OCI-LY3 (cell line): ENCODE measurements around the gene CSRP1.
A peak's percentile ranks its signal among the peaks of the same experiment; 100 is the strongest.

Experiments
- H2AFZ ChIP-seq: fragments of 200-600, 300-600 bp; shearing (Covaris generic); 2 replicates; pipeline ENCODE4 v1.6.0; 2014; ENCODE audit warnings: antibody characterized with exemption, low read depth, low read length
- H3K27ac ChIP-seq: fragments of 200-600, 300-600 bp; sonication (generic); 2 replicates; pipeline ENCODE4 v1.5.1; 2014; ENCODE audit warnings: mild to moderate bottlenecking, low read length, moderate library complexity, mixed read lengths
- H3K27me3 ChIP-seq: fragments of 200-600, 300-600 bp; sonication (generic); 2 replicates; pipeline ENCODE4 v1.6.1; 2014; ENCODE audit warnings: low read depth, low read length, mixed read lengths
- H3K36me3 ChIP-seq: fragments of 200-600, 300-600 bp; sonication (generic); replicated peaks from 2 replicates; pipeline ENCODE3; 2014; ENCODE audit warnings: low read depth, low read length, mixed read lengths
- H3K4me1 ChIP-seq: fragments of 300-600, 200-600 bp; sonication (generic); 2 replicates; pipeline ENCODE4 v1.6.1; 2014; ENCODE audit warnings: low read length, mixed read lengths
- H3K4me2 ChIP-seq: fragments of 200-600, 300-600 bp; sonication (generic); 2 replicates; pipeline ENCODE4 v1.6.1; 2014; ENCODE audit warnings: low read length, mixed read lengths
- H3K4me3 ChIP-seq: fragments of 300-600, 200-600 bp; sonication (generic); 2 replicates; pipeline ENCODE4 v1.5.1; 2014; ENCODE audit warnings: antibody characterized with exemption, mild to moderate bottlenecking, low read length, moderate library complexity
- H3K79me2 ChIP-seq: fragments of 300-600, 200-600 bp; shearing (Covaris generic); 2 replicates; pipeline ENCODE4 v1.6.1; 2014; ENCODE audit warnings: mild to moderate bottlenecking, low read length, mixed read lengths
- H3K9ac ChIP-seq: fragments of 300-600, 200-600 bp; shearing (Covaris generic); 2 replicates; pipeline ENCODE4 v1.6.0; 2014; ENCODE audit warnings: mild to moderate bottlenecking, low read length, moderate library complexity
- H3K9me3 ChIP-seq: fragments of 200-600, 300-600 bp; shearing (Covaris generic); 2 replicates; pipeline ENCODE4 v1.6.1; 2014; ENCODE audit warnings: low read length, mixed read lengths; ENCODE audit not compliant: insufficient read depth
- H4K20me1 ChIP-seq: fragments of 200-600, 300-600 bp; sonication (generic); 2 replicates; pipeline ENCODE4 v1.6.1; 2016; ENCODE audit warnings: low read length, mixed read lengths; ENCODE audit not compliant: insufficient read depth
- EZH2phosphoT487 ChIP-seq: fragments of 200-600 bp; shearing (Covaris generic); IDR thresholded peaks from 2 replicates; pipeline ENCODE4 v1.6.1; 2018; ENCODE audit warnings: antibody characterized with exemption, mixed run types, low read depth
- TF ChIP-seq, protein P1 (sequence below): fragments of 200-600, 300-600 bp; sonication (generic); IDR thresholded peaks from 2 replicates; pipeline ENCODE4 v1.5.1; 2014; ENCODE audit warnings: antibody characterized with exemption, low read length, low read depth

Gene CSRP1

GRCh38 chr1:201507360-201507675 is 395 bp upstream of the CSRP1 start:
- Histone ChIP-seq H3K9ac (peak overlapping the region; percentile 92), H3K4me2 (peak overlapping the region; percentile 97), H3K36me3 (peaks cover 16% of the 10 kb centered on the region), H3K9me3 (no peaks in the 10 kb centered on the region), H3K27ac (peak overlapping the region; percentile 49), H4K20me1 (peaks cover 7% of the 10 kb centered on the region; the same call in 1 of the 2 replicates), H3K4me3 (peak overlapping the region; percentile 93), H3K27me3 (no peaks in the 10 kb centered on the region), H3K4me1 (peaks cover 62% of the 10 kb centered on the region), H3K79me2 (peaks cover 50% of the 10 kb centered on the region), H2AFZ (peak overlapping the region; percentile 27; the same call in 1 of the 2 replicates)
- TF ChIP-seq, protein P1, sequence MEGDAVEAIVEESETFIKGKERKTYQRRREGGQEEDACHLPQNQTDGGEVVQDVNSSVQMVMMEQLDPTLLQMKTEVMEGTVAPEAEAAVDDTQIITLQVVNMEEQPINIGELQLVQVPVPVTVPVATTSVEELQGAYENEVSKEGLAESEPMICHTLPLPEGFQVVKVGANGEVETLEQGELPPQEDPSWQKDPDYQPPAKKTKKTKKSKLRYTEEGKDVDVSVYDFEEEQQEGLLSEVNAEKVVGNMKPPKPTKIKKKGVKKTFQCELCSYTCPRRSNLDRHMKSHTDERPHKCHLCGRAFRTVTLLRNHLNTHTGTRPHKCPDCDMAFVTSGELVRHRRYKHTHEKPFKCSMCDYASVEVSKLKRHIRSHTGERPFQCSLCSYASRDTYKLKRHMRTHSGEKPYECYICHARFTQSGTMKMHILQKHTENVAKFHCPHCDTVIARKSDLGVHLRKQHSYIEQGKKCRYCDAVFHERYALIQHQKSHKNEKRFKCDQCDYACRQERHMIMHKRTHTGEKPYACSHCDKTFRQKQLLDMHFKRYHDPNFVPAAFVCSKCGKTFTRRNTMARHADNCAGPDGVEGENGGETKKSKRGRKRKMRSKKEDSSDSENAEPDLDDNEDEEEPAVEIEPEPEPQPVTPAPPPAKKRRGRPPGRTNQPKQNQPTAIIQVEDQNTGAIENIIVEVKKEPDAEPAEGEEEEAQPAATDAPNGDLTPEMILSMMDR: no peak

GRCh38 chr1:201506092-201506491 is 831 bp downstream of the CSRP1 start:
- Histone ChIP-seq H3K36me3 (peaks cover 20% of the 10 kb centered on the region), H3K27ac (peak overlapping the region; percentile 49), H3K9ac (peak overlapping the region; percentile 92), H3K4me1 (peaks cover 49% of the 10 kb centered on the region), H3K4me2 (peak overlapping the region; percentile 97), H3K9me3 (no peaks in the 10 kb centered on the region), H3K79me2 (peaks cover 60% of the 10 kb centered on the region), H4K20me1 (peaks cover 11% of the 10 kb centered on the region; the same call in 1 of the 2 replicates), H3K4me3 (peak overlapping the region; percentile 93), H3K27me3 (no peaks in the 10 kb centered on the region), H2AFZ (no peak overlapping the region)
- TF ChIP-seq, protein P1: no peak

DNA sequence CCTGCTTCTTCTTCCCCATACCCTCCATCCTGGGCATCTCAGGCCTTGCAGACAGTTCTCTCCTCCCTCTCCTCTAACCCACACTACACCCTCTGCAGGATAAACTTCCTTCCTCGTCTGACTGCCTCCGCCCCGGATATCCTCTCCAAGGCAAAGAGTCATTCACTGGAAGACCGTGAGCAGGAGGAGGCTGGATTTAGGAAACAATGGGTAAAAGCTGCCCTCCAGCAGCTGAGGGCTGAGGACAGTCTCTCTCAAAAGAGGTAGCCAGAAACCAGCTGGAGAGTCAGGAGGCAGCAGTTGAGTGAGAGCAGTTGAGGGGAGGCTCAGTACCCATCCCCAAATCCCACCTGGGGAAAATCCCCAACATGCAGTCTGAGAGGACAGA is 1.4 kb downstream of the CSRP1 start:
- peaks cover 66% of the 10 kb centered on the region for H3K79me2 ChIP-seq
- no peak overlapping the region for H3K27ac ChIP-seq
- H3K4me3 ChIP-seq: peak overlapping the region; percentile 93
- peaks cover 17% of the 10 kb centered on the region for H4K20me1 ChIP-seq
- peaks cover 25% of the 10 kb centered on the region for H3K36me3 ChIP-seq
- no peaks in the 10 kb centered on the region for H3K27me3 ChIP-seq
- peak overlapping the region; percentile 92 for H3K9ac ChIP-seq
- H3K4me2 ChIP-seq: peak overlapping the region; percentile 97
- peaks cover 43% of the 10 kb centered on the region for H3K4me1 ChIP-seq
- H3K9me3 ChIP-seq: no peaks in the 10 kb centered on the region
- H2AFZ ChIP-seq: no peak overlapping the region
- no peak for TF ChIP-seq EZH2phosphoT487
- TF ChIP-seq, protein P1: no peak

GRCh38 chr1:201504799-201505502 is 2.0 kb downstream of the CSRP1 start:
- no peak overlapping the region for H3K27ac ChIP-seq
- no peak overlapping the region for H3K9ac ChIP-seq
- peak overlapping the region; percentile 97 for H3K4me2 ChIP-seq
- H3K4me3 ChIP-seq: peak overlapping the region; percentile 93
- H3K36me3 ChIP-seq: peaks cover 27% of the 10 kb centered on the region
- H2AFZ ChIP-seq: no peak overlapping the region
- peaks cover 21% of the 10 kb centered on the region for H4K20me1 ChIP-seq
- TF ChIP-seq, protein P1: no peak
- no peaks in the 10 kb centered on the region for H3K27me3 ChIP-seq
- peaks cover 71% of the 10 kb centered on the region for H3K79me2 ChIP-seq
- no peaks in the 10 kb centered on the region for H3K9me3 ChIP-seq
- peaks cover 38% of the 10 kb centered on the region for H3K4me1 ChIP-seq
